GM10847 (cell line): Measurements from ENCODE around the gene LRRTM2.

Source experiments
- POLR2A ChIP-seq: IDR thresholded peaks from 2 replicates; pipeline ENCODE4 v1.6.1; 2011; ENCODE audit not compliant: insufficient read length; ENCODE audit errors: extremely low read depth

LRRTM2 gene

GRCh38 chr5:138832218-138832617, 42.9 kb downstream of the LRRTM2 start:
- TF ChIP-seq POLR2A = no peak

GRCh38 chr5:138831703-138832102, 43.4 kb downstream of the LRRTM2 start:
- TF ChIP-seq POLR2A = no peak

DNA sequence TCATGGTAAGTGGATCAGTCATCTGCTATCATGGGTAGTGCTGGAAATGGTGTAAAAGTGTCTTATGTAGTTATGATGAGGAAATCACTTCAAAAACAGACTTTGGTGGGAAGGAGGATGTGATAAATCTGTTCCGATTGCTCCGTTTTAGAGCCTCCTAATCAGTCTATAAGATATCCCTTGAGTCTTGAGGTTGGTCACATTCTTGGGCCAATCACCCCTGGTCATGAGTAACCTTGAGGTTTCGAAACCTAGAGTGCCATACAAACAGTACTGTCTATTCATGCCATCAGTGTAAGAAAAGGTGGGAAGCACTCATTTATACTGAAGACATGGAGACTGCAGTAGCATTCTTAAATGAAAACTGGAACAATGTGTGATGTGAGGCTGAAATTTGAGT, 45.8 kb downstream of the LRRTM2 start:
- no peak for TF ChIP-seq POLR2A

DNA sequence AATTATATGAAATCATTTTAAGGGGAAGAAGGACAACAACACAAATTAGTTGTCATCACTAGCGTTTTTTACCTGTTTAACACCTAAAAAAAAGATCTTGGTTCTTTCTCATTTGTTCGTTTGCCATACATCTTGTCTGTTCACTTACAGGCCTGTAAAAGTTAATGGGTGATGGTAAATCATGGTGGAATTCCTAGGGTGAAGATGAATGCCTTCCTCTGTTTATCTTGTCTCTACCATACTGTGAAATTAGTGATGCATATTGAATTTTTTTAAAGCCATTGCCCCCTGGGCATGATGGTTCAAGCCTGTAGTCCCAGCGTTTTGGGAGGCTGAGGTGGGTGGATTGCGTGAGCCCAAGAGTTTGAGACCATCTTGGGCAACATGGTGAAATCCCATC, 46.6 kb downstream of the LRRTM2 start:
- no peak for TF ChIP-seq POLR2A

GRCh38 chr5:138824924-138825863, 49.9 kb downstream of the LRRTM2 start:
- TF ChIP-seq POLR2A = no peak

- no peak for TF ChIP-seq POLR2A
Measured at GRCh38 chr5:138824516-138824915, 50.6 kb downstream of the LRRTM2 start.

DNA sequence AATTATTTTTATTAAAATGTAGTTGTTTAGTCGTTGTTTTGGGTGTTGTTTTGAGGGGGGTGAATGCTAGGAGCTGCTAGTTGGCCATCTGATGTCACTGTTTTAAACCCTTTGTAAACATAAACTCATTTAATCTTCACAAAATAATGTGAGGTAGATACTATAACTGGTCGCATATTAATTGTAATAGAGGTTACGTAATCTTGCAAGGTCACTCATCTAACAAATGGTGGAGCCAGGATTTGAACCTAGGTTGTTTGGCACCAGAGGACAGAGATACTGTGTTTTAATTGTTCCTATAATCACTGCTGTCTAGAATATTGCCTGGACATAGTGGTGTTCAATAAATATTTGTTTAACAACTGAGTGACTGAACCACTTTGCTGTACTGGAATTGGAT, 54.4 kb downstream of the LRRTM2 start:
- TF ChIP-seq POLR2A = no peak

- no peak for TF ChIP-seq POLR2A
Measured at GRCh38 chr5:138819081-138819480, 56.1 kb downstream of the LRRTM2 start.
